ENCODE results near the gene MFSD2A.

DNA sequence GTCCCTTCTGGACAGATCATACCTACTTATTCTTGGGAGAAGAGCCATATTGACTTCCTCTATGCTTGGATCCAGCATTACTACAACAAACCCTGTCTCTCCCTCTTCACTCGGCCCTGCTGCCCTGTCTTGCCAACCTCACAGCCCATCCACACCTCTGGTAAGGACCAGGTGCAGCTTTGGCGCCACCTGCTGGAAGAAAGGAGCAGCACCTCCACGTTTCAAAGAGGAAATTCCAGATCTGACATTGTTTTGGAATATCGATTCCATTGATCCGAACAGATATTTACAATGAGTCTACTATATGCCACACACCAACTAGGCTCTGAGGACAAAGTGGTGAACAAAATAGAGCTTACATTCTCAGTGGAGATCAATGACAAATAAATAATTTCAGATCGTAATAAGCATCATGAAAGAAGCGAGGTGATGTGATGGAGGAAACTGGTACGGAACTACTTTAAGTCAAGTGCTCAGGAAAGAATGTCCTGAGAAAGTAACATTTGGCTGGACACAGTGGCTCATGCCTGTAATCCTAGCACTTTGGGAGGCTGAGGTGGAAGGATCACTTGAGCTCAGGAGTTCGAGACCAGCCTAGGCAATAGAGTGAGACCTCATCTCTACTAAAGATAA, 18.7 kb downstream of the MFSD2A start:
- TF ChIP-seq POLR2A (IDR thresholded peaks at IDR 0.05; ENCODE audit: low read depth) = no peak
- TF ChIP-seq EP300 (IDR thresholded peaks at IDR 0.05) = no peak

All from esophagus muscularis mucosa (tissue), 2 donors.